NCI-H446 treated with DMSO at 0.1 percent for 48 hours (cell line): ENCODE measurements around the gene CABP2.
"Not testable (repeated sequence)": the region's sequence is repeated elsewhere in the genome, so short reads cannot be mapped to it uniquely, and the experiment has no call there.

Source experiments
- DNase-seq: peaks from one replicate; lab custom pipeline; 2025; lab: John Stamatoyannopoulos, UW

Gene CABP2

GRCh38 chr11:67522844-67523555 is at the start of gene CABP2:
Gene CABP2 (minus strand): TSS chr11:67523446. CDS start chr11:67523326, 120 bp downstream.
- DNase-seq, result no peak

- no peak for DNase-seq
These were observed 49.6 kb upstream of the CABP2 start for GRCh38 chr11:67572747-67573419.

GRCh38 chr11:67572305-67572704 is 49.1 kb upstream of the CABP2 start:
- no peak for DNase-seq

GRCh38 chr11:67571443-67571842 is 48.2 kb upstream of the CABP2 start:
- no peak for DNase-seq

GRCh38 chr11:67564230-67564629 is 41.0 kb upstream of the CABP2 start:
- DNase-seq, result no peak

- not testable (repeated sequence) for DNase-seq
These were observed 40.5 kb upstream of the CABP2 start for GRCh38 chr11:67563705-67564114.

- DNase-seq, result no peak
These were observed 39.9 kb upstream of the CABP2 start for GRCh38 chr11:67562963-67563704.

- DNase-seq, result no peak
These were observed 38.8 kb upstream of the CABP2 start for GRCh38 chr11:67561971-67562619.

- DNase-seq, result no peak
These were observed 35.0 kb upstream of the CABP2 start for GRCh38 chr11:67558084-67558772.

GRCh38 chr11:67556244-67556643 is 33.0 kb upstream of the CABP2 start:
- no peak for DNase-seq

GRCh38 chr11:67551697-67552096 is 28.5 kb upstream of the CABP2 start:
- not testable (repeated sequence) for DNase-seq

GRCh38 chr11:67551127-67551526 is 27.9 kb upstream of the CABP2 start:
- DNase-seq, result no peak

- DNase-seq, result no peak
These were observed 25.4 kb upstream of the CABP2 start for GRCh38 chr11:67548555-67549110.

- DNase-seq, result not testable (repeated sequence)
These were observed 24.9 kb upstream of the CABP2 start for GRCh38 chr11:67548112-67548511.

GRCh38 chr11:67545280-67545679 is 22.0 kb upstream of the CABP2 start:
- DNase-seq, result no peak

- DNase-seq, result no peak
These were observed 21.5 kb upstream of the CABP2 start for GRCh38 chr11:67544616-67545242.

- DNase-seq, result no peak
These were observed 20.3 kb upstream of the CABP2 start for GRCh38 chr11:67543585-67543984.

GRCh38 chr11:67542971-67543370 is 19.7 kb upstream of the CABP2 start:
- DNase-seq, result no peak

- DNase-seq, result no peak
These were observed 18.9 kb upstream of the CABP2 start for GRCh38 chr11:67542169-67542568.

GRCh38 chr11:67541198-67541597 is 18.0 kb upstream of the CABP2 start:
- DNase-seq, result no peak

GRCh38 chr11:67539550-67539949 is 16.3 kb upstream of the CABP2 start:
- no peak for DNase-seq
